Measurements from ENCODE around the gene MTM1.

Gene MTM1

DNA sequence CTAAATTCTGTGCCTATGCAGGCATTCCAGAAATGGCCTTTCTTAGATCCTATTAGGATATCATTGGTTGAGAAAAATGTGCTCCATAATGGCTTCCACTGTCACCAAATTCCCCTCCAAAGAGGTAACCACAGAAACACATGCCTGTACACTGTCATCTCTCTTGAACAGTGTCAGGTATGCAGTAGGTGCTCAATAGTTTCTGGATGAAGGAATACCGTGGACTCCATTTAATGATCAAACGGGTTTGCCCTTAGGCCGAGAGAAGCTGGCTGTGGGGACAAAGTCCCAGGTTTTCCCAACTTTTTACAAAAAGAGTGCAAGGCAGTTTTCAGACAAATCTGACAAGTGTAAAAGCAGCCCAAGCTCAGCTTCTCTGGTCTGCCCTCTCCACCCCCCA lies 16.5 kb upstream of the MTM1 start:
- no peak for DNase-seq

DNA sequence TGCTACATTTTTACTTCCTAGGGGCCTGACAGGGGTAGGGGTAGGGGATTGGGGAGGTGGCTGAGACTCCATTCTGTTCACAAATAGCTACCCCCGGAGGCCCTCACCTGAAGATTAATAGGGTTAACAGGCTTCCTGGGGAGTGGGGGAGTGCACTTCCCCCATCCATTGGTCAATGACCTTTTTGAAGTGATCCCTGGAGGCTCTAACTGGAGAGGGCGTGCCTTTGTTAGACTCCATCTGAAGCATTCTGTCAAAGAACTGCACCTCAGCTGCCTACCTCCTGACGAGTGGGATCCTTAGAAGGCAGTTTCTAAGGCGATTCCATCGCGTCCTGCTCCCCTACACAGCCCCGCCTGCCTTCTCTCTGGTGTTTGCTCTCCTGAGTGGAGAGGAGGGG lies 10.0 kb upstream of the MTM1 start:
- no peak for DNase-seq

DNA sequence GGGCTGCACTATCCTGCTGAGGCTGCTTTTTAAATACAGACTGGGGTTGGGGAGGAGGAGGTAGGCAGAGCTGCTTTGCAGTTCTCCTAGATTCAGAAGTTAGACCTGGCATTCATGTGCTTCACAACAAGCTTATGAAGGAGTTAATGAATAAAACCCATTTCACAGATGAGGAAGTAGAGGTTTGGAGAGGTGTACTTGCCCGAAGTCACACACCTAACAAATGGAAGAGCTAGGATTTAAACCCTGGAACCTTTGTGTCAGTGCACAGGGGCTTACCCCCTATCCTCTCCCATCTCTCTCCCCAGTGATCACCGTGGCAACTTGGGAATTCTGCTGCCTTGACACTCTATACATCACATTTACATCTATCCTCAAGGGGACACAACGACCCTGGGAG lies 3.6 kb upstream of the MTM1 start:
- DNase-seq = no peak

DNA sequence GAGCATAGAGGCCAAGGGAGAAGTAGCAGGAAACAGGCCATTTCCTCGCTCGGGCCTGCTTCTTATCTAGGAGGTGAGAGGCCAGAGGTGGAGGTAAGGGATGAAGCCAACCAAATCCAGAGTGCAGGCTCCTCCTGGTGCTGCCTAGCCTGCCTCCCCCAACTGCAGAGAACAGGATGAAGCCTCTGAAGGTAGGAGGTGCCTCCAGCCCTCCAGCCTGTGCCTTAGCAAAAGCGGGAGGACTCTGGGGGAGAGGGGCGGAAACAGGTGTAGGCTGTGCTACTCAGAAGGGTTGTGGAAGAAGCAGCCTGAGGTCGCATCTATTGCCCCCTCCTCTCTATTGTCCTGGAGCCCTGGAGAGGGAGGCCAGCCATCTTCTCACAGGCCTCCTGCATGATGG lies 2.9 kb upstream of the MTM1 start:
- no peak for DNase-seq

DNA sequence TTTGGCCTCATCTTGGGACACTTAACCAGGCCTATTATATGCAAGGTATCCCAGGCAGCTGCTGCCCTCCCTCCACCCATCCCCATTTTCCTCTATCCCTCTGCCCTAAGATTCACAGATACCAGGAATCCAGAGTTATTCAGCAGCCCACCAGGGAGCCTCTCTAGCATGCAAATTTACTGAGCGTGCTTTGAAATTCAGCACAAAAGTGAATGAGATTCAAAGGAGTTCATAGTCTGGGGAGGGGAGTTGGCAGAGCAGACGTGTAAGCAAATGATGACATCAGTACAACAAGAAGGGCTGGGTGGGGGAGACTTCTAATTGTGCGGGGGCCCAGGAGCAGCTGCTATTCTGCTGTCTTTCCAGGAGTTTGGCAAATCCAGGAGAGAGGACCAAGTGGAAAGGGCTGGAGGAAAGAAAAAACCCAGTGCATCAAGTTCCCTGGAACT lies 1.7 kb upstream of the MTM1 start:
- DNase-seq = no peak

DNA sequence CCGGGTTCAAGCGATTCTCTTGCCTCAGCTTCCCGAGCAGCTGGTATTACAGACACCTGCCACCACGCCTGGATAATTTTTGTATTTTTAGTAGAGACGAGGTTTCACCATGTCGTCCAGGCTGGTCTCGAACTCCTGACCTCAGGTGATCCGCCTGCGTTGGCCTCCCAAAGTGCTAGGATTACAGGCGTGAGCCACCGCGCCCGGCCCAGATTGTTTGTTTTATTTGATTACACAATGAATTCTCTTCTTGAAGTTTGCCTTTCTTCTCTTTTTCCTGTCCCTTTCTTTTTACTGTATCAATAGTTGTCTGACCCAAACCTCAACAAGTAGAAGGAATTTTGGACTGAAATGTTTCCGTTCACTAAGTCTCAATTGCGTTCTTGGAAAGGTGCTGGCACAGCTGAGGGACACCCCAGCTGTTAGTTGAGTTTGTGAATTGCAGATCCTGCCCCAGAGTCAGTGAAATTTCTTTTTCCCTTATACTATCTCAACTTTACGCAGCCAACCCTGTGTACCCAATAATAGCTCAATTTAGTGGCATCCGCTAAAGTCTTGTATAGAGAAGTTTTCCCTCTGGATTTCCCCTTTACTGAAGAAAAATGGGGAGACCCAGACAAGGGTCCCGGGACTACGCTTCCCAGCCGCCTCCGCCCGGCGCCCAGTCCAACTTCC lies 639 bp upstream of the MTM1 start:
- no peak for DNase-seq

DNA sequence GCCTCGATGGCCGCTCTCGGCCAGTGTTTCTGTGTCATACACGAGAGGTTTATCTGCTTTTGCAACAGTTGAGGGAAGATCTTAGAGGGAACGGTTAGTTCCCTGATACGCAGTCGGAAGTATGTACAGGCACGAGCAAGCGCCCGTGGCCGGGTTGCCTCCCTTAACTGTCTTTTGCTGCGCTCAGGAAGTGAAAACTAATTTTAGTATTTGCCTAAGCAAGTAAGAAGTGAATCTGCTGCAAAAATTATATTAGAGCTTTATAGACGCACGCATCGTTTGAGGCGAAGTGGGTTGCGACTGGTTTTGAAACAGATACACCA lies 695 bp downstream of the MTM1 start:
- DNase-seq = no peak

DNA sequence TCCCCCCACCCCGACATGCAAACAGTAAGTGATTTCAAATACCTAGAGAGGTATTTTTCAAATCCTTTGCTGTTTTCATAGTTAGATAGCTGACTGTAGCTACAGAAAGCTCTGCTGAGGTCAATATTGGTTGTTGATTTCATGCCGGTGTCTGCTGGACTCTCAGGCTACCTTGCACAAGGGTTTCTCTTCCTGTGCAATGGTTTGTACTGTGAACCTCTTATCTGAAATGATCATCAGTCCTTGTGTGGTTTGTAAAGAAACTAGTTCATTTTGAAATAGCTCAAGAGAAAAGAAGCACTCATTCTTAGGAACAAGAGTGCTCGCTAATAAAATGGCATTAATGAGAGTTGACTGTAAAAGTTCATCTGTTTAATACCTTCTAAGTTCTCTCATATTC lies 2.1 kb downstream of the MTM1 start:
- no peak for DNase-seq

DNA sequence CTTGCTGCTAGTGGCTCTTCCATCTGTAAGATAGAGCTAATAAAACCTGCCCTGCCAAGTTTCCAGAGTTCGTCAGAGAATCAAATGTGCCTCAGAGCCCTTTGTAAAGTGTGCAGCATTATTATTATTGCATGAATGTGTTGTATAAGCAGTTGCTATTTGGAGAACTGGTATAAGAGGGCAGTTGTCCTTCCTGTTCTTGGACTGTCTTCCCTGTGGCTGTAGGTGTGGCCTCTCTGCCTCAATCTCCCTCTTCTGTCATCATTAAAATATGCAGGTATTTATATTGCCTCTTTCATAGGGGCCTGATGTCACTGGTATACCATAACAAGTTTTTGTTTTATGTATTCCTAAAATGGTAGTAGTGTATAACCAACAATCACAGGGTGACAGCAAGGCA lies 3.8 kb downstream of the MTM1 start:
- no peak for DNase-seq

DNA sequence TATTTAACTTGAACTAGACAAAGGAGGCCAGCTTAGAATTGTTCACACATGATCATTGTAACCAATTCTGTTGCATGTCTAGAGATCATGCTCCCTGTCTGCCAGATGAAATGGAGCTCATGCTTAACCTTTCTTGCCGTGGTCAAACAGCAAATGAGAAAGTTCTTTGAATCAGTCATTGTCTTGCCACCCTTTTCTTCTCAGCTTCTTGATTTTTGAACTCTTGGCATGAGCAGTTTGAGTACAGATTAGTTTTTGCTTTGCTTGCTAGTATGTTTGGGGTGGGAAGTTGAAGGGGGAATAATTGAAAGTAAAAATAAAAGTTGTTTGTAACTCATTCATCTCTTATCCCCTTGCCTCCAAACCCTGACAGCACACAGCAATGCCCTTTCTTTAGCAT lies 4.7 kb downstream of the MTM1 start:
- no peak for DNase-seq

DNA sequence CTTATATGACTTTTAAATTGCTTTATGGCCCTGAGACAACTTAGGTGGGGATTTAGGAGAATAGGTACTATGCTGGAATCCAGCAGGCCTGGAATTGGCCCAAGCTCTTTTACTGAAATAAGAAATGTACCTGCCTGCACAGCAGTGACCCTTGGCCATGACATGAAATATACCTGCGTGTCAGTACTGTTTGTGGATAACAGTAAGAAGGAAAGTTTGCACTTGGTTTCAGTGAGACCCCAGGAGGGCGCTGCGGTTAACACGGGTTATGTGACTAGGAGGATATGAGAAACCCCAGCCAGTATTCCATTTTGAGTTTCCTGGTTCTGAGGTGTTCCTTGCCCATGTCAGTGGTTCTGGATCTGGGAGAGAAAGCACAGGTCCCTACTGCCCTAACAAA lies 5.3 kb downstream of the MTM1 start:
- DNase-seq = peak; percentile 65

DNA sequence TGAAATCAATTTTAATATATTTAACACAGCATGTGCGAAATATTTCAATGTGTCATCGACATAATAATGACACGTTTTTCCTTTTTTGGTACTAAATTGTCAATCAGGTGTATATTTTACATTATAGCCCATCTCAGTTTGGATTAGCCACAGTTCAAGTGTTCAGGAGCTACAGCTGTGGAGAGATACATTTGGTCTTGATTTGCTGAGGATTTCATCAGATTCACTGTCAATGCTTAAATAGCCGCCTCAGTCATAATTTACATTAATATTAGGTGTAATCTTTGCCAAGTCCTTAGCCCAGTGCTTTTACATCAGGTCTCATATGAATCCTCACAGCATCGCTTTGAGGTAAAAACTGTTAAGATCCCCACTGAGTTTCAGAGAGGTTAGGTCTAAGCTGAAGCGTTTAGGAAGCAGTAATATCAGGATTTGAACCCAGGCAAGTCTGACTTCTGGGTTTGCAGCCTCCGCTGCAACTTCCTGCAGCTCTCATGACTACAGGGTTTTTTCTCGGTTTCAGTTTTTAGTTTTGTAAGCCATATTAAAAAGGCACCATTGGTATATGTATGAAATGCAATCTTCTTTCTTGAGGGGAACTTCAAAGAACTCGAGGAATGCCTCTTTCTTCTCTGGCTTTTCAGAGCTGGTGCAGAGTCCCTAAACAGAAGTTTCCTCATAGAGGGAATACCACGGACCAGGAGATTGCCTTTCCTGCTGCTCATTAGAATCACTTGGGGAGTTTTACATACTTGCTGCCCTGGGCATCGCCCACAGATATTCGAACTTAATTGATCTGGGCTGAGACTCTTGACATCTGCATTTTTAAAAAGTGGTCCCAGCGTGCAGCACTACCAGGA lies 6.4 kb downstream of the MTM1 start:
- no peak for DNase-seq

DNA sequence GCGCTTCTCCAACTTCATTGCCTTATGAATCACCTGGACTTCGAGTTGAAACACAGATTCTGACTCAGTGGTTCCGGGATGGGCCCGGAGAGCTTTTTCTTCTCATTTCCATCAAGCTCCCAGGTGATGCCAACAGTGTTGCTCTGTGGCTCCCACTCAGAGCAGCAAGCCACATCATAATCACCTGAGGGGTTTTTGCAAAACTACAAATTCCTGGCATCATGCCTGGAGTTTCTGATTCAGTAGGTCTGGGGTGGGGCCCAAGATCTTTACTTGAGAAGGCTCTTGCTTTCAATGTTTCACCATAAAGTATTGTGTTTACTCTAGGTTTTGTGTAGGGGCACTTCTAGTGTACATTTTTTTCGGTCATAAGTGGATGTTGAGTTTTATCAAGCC lies 7.0 kb downstream of the MTM1 start:
- DNase-seq = peak; percentile 65

DNA sequence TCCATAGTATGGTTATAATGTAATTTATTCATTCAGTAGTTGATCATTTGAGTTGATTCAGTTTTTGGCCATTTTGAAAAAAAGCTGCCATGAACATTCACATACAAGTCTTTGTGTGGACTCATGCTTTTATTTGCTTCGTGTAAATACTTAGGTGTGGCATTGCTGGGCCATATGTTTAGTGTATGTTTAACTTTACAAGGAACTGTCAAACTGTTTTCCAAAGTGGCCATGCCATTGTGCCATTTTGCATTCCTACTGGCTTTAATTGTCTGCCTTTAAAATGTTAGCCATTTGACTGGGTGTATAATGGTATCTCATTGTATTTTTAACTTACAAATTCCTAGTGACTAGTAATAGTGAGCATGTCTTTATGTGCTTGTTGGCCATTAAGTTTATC lies 8.8 kb downstream of the MTM1 start:
- DNase-seq = no peak

DNA sequence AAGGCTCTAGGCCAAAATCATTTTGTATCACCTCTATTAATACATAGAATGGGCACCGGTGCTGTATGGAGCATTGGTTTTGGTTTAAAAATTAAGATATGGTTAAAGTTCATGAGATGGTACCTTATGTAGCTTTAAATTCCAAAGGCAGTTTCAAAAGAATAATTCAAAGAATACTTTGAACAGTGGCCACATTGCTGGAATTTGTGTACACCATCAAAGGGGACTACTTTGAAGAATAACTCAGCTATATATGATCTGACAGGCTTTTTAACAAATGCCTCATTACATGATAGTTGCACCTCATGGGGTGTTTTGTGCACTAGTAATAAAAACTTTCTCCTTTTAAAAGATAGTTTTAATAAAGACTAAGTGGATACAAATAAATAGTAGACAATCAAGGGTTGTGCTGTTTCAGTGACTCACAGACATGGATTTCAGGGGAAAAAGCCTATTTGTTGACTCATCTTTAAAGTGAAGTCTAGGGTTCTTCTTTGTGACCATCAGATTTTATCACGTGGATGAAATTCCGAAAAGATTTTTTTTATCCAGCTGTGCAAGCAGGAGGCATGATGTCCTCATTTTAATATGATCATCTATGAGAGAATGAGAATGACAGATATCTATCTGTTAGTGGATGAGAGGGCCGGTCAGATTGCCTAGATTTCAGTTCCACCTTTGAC lies 12.8 kb downstream of the MTM1 start:
- no peak for DNase-seq

DNA sequence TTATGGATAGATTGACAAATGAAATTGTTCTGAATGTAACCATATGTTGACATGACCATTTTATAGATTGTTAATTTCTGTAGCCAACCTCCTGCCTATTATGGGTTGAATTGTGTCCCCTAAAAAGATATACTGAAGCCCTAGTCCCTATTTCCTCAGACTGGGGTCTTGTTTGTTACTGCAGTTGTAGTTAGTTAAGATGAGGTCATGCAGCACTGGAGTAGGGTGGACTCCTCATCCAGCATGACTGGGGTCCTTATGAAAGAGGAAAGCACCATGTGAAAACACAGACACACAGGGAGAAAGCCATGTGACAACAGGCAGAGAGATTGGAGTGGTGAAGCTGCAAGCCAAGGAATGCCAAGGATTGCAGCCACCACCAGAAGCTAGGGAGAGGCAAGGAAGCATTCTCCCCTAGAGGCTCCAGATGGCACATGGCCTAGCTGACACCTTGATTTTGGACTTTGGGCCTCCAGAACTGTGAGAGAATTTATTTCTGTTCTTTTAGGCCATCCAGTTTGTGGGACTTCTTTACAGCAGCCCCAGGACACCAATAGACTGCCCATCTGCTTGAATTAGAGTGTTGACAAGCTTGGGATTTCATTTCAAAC lies 14.0 kb downstream of the MTM1 start:
- no peak for DNase-seq

DNA sequence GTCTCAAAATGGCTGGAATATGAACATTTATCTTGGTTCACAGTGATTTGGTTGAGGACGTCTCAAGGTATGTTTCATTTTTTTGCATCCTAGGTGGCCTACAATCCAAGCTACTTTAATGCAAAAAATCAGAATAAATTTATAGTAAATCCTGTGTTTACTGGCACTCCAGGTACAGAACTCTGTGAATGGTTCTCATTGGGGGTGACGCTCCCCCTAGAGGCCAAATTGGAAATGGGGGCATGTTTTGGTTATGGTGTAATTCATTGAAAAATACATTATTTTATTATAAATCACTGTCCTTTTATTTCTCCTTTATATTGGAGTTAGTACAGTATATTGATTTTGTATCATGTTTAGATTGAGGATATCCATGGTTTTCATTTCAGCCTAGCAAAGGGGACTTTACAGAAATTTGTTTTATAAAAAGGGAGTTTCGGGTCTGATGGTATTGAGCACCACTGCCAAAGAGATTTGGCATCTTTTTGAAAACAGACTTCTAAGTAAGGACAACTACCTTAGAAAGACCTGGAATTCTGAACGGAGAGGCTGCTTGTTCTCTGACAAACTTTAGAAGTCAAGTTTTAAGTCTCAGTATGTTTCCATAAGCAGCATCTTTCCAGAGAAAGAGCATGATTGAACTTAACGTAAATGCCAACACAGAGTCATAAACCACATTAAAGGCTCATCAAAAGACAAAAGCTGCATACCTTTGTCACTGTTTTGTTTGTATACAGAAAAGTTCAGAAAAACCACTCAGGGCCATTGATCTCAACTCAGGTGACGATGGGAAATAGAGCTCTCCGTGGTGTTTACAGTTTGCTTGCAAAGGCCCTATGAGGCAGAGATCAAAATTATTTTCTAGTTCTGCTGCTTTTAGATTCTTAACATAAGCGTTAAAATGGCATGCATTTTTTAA lies 19.4 kb downstream of the MTM1 start:
- DNase-seq = no peak

DNA sequence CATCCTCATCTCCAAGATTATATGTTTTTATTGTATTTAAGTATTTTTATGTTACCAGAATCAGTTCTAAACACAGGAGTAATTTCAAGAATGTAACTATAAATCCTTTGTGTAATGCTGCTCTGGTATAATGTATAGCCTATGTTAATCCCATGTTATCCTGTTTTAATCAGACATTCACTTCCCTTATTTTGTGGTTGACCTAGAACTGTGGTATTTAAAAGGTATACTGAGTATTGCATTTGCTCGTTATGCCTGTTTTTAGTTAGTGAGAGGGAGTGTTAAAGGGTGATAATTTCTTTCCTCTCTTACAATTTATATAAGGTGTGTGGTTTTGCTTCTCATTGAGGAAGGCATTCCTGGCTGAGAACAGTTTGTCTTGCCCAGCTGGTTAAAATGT lies 26.2 kb downstream of the MTM1 start:
- no peak for DNase-seq

DNA sequence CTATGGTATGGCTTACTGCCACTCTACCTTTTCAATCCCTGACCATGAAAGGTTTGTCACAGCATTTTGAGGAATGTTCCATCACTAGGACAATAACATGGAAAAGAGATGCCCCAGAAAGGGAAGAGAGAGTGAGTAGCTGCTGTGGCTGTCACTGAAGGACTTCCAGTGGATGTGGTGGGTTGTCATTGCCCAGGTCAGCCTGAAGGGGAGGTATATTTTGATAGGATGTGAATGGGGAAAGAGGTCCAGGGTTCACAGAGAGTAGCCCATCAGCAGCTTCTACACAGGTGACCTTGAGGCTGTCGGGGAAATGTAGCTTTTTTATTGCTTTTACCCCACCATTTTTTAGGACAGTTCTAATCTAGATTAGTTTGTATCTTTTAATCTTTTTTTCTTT lies 30.8 kb downstream of the MTM1 start:
- no peak for DNase-seq

DNA sequence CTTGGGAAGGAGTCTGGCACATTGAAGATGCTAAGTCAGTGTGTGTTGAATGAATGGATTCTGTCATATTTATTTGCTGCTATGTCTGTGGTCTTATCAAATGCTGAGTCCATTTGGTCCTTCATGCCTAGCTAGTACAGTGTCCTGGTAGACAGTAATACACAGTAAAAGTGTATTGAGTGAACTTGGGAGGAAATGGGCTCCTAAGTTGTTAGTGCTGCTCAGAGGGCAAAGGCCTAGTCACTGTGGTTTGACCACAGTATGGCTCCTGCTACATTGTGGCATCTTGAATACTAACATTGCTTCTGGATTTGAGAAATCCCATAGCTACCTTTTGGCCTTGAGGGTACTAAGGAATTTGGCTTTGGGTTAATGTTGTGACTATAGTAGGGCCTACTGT lies 33.9 kb downstream of the MTM1 start:
- no peak for DNase-seq

DNA sequence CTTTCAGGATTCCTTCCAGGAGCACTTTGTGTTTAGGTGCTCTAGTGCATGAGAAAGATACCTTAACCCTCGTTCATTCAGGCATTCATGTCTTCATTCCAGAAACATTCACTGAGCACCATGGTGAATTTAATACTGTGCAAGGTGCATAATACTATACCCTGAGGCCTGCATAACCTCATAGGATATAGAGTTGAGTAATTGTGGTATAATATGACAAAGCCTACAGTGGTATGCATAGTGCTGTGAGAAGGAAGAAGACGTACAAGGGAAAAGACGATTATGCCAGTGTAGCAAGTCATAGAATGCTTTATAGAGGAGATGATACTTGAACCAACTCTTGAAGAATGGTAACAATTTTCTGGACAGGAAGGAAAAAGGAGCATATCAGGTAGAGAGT lies 34.3 kb downstream of the MTM1 start:
- DNase-seq = no peak

DNA sequence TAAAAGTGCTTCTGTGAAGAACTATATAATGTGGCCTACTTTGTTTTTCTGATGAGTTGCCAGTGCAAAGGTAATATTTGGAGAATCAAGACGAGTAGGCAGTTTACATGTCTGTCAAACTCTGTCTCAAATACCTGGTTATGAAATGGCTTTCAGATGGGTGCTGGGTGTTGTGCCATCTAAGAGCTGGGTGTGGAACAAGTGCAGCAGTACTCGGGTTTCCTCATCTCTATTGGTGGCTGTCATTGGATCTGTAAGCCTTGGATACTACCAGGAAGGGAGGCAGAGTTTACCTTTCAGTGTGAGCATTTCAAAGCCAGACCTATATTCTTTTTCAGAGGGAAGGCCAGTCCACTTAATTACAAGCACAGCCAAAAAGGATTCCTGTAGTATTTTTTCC lies 37.2 kb downstream of the MTM1 start:
- no peak for DNase-seq

DNA sequence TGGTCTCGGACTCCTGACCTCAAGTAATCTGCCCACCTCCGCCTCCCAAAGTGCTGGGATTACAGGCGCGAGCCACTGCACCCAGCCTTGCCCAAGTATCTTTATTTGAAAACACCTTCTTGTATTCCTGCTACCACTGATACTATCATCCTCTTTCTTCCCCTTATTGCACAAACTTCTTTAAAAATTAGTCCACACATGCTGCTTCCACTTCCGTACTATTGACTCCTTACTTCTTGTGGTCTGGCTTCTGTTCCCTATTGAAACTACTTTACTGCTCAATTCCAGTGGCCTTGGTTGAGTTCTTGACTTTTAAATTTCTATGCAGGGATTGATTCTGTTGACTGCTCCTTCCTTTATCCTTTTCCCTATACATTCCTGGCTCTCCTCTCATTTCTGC lies 38.8 kb downstream of the MTM1 start:
- no peak for DNase-seq

Measured in activated CD8-positive, alpha-beta memory T cell treated with anti-CD3 and anti-CD28 coated beads, Interleukin-2, amount 50 U/mL, for 48 hours (primary cell).